ENCODE measurements around the gene SNAPIN.
"Not testable (repeated sequence)": the region's sequence is repeated elsewhere in the genome, so short reads cannot be mapped to it uniquely, and the experiment has no call there.

Gene SNAPIN

GRCh38 chr1:153649137-153649862 lies 9.2 kb upstream of the SNAPIN start:
- no peak for DNase-seq

- DNase-seq: no peak
Observed at GRCh38 chr1:153649863-153650235, 8.7 kb upstream of the SNAPIN start.

GRCh38 chr1:153651771-153652170 lies 6.7 kb upstream of the SNAPIN start:
- no peak for DNase-seq

- no peak for DNase-seq
Observed at GRCh38 chr1:153652805-153653500, 5.5 kb upstream of the SNAPIN start.

- no peak for DNase-seq
Observed at GRCh38 chr1:153655333-153655732, 3.2 kb upstream of the SNAPIN start.

GRCh38 chr1:153659175-153659534 lies 652 bp downstream of the SNAPIN start:
- no peak for DNase-seq

GRCh38 chr1:153659656-153660055 lies 1.2 kb downstream of the SNAPIN start:
- DNase-seq: no peak

GRCh38 chr1:153661111-153661708 lies 2.7 kb downstream of the SNAPIN start:
- no peak for DNase-seq

- no peak for DNase-seq
Observed at GRCh38 chr1:153662269-153662668, 3.8 kb downstream of the SNAPIN start.

- no peak for DNase-seq
Observed at GRCh38 chr1:153663211-153663610, 4.7 kb downstream of the SNAPIN start.

- DNase-seq: no peak
Observed at GRCh38 chr1:153667439-153667838, 8.9 kb downstream of the SNAPIN start.

- DNase-seq: not testable (repeated sequence)
Observed at GRCh38 chr1:153668672-153669071, 10.2 kb downstream of the SNAPIN start.

GRCh38 chr1:153669606-153670005 lies 11.1 kb downstream of the SNAPIN start:
- DNase-seq: no peak

GRCh38 chr1:153670257-153670858 lies 11.9 kb downstream of the SNAPIN start:
- DNase-seq: no peak

- peak; percentile 91 for DNase-seq
Observed at GRCh38 chr1:153670859-153671627, 12.5 kb downstream of the SNAPIN start, which contains the start of gene ILF2. Gene ILF2, minus strand, starts transcription at chr1:153670993. Its CDS starts 71 bp downstream, at chr1:153670922.

GRCh38 chr1:153671628-153672353 lies 13.3 kb downstream of the SNAPIN start:
- not testable (repeated sequence) for DNase-seq

GRCh38 chr1:153673511-153673910 lies 15.0 kb downstream of the SNAPIN start:
- no peak for DNase-seq

- DNase-seq: no peak
Observed at GRCh38 chr1:153677718-153678518, 19.4 kb downstream of the SNAPIN start.

- DNase-seq: no peak
Observed at GRCh38 chr1:153678519-153679336, 20.2 kb downstream of the SNAPIN start, which contains the start of gene NPR1. Gene NPR1, plus strand, starts transcription at chr1:153678688. Its CDS starts 421 bp downstream, at chr1:153679109.

All from NK-92 treated with Interleukin-12 subunit alpha and Interleukin-12 subunit beta, amount 100 ng/mL, for 24 hours (cell line).